H9 (cell line): ENCODE results near the gene HOXD10. TPM values are rescaled to one million over a fixed set of nuclear protein-coding genes. Genes with fewer than 3 reads are reported as not detected.

Experiments used
- DNase-seq: peaks from one replicate; pipeline ENCODE4 v3.0.0-alpha.2; 2017
- H2AFZ ChIP-seq: one replicate; pipeline ENCODE4 v1.6.1; 2013; ENCODE audit warnings: mild to moderate bottlenecking, low read length, control low read depth, moderate library complexity
- H2AK5ac ChIP-seq: 2 replicates; pipeline ENCODE4 v1.6.1; 2013; ENCODE audit warnings: low read length, control low read depth, mixed read lengths; ENCODE audit not compliant: insufficient read length
- H2BK120ac ChIP-seq: one replicate; pipeline ENCODE4 v1.6.1; 2013; ENCODE audit warnings: low read depth, mild to moderate bottlenecking, low read length, control low read depth, inconsistent platforms; ENCODE audit not compliant: poor library complexity, severe bottlenecking
- H2BK12ac ChIP-seq: 2 replicates; pipeline ENCODE4 v1.6.1; 2013; ENCODE audit warnings: low read length, control low read depth, mixed read lengths, low read depth; ENCODE audit not compliant: insufficient read length
- H2BK15ac ChIP-seq: 2 replicates; pipeline ENCODE4 v1.6.1; 2013; ENCODE audit warnings: low read depth, low read length, control low read depth
- H2BK20ac ChIP-seq: one replicate; pipeline ENCODE4 v1.6.1; 2013; ENCODE audit warnings: low read depth, mild to moderate bottlenecking, low read length, control low read depth, inconsistent platforms; ENCODE audit not compliant: poor library complexity, severe bottlenecking
- H2BK5ac ChIP-seq: 2 replicates; pipeline ENCODE4 v1.6.1; 2013; ENCODE audit warnings: low read length, control low read depth, mixed read lengths; ENCODE audit not compliant: insufficient read length
- H3K14ac ChIP-seq: 2 replicates; pipeline ENCODE4 v1.6.1; 2013; ENCODE audit warnings: low read length, control low read depth; ENCODE audit not compliant: insufficient read depth
- H3K18ac ChIP-seq: 2 replicates; pipeline ENCODE4 v1.6.1; 2013; ENCODE audit warnings: low read depth, mild to moderate bottlenecking, mixed read lengths, low read length, control low read depth; ENCODE audit not compliant: insufficient read length
- H3K23ac ChIP-seq: 2 replicates; pipeline ENCODE4 v1.6.1; 2013; ENCODE audit warnings: low read length, control low read depth, mixed read lengths, low read depth; ENCODE audit not compliant: insufficient read length
- H3K23me2 ChIP-seq: 2 replicates; pipeline ENCODE4 v1.6.1; 2013; ENCODE audit warnings: low read depth, mild to moderate bottlenecking, mixed read lengths, low read length, control low read depth; ENCODE audit not compliant: insufficient read length, poor library complexity, severe bottlenecking
- H3K27ac ChIP-seq: 2 replicates; pipeline ENCODE4 v1.5.1; 2013; ENCODE audit warnings: low read length, control low read depth, mixed read lengths, low read depth; ENCODE audit not compliant: insufficient read length
- H3K27me3 ChIP-seq: 2 replicates; pipeline ENCODE4 v1.6.1; 2013; ENCODE audit warnings: low read length, control low read depth, inconsistent platforms; ENCODE audit not compliant: insufficient read depth
- H3K4ac ChIP-seq: 2 replicates; pipeline ENCODE4 v1.6.1; 2013; ENCODE audit warnings: low read depth, mild to moderate bottlenecking, control low read depth, inconsistent platforms, low read length, moderate library complexity
- H3K4me1 ChIP-seq: 2 replicates; pipeline ENCODE4 v1.6.1; 2013; ENCODE audit warnings: low read length, control low read depth, inconsistent platforms; ENCODE audit not compliant: insufficient read depth
- H3K4me2 ChIP-seq: 2 replicates; pipeline ENCODE4 v1.6.1; 2013; ENCODE audit warnings: low read length, control low read depth, mixed read lengths; ENCODE audit not compliant: insufficient read length, insufficient read depth
- H3K56ac ChIP-seq: 2 replicates; pipeline ENCODE4 v1.6.1; 2013; ENCODE audit warnings: low read depth, mild to moderate bottlenecking, mixed read lengths, low read length, control low read depth; ENCODE audit not compliant: insufficient read length
- H3K79me1 ChIP-seq: 2 replicates; pipeline ENCODE4 v1.6.1; 2013; ENCODE audit warnings: low read depth, mild to moderate bottlenecking, moderate library complexity, low read length, control low read depth, inconsistent platforms; ENCODE audit not compliant: insufficient read depth, poor library complexity, severe bottlenecking
- H3K79me2 ChIP-seq: 2 replicates; pipeline ENCODE4 v1.6.1; 2013; ENCODE audit warnings: low read length, control low read depth, inconsistent platforms; ENCODE audit not compliant: insufficient read depth
- H3K9ac ChIP-seq: 2 replicates; pipeline ENCODE4 v1.6.1; 2013; ENCODE audit warnings: low read length, control low read depth, mixed read lengths; ENCODE audit not compliant: insufficient read length; ENCODE audit errors: extremely low read depth
- H3K9me3 ChIP-seq: one replicate; pipeline ENCODE4 v1.6.1; 2013; ENCODE audit warnings: low read depth, low read length, inconsistent platforms; ENCODE audit not compliant: control insufficient read depth
- H3T11ph ChIP-seq: one replicate; pipeline ENCODE4 v1.6.1; 2013; ENCODE audit warnings: mild to moderate bottlenecking, low read length, control low read depth, inconsistent platforms
- H4K20me1 ChIP-seq: one replicate; pipeline ENCODE4 v1.6.1; 2013; ENCODE audit not compliant: control insufficient read depth, insufficient read length, insufficient read depth
- H4K5ac ChIP-seq: 2 replicates; pipeline ENCODE4 v1.6.1; 2013; ENCODE audit warnings: low read depth, mild to moderate bottlenecking, mixed read lengths, low read length, control low read depth; ENCODE audit not compliant: insufficient read length
- H4K8ac ChIP-seq: replicated peaks from 2 replicates; pipeline ENCODE4 v1.6.1; 2013; ENCODE audit warnings: low read length, control low read depth, mixed read lengths, low read depth; ENCODE audit not compliant: insufficient read length
- H4K91ac ChIP-seq: 2 replicates; pipeline ENCODE4 v1.6.1; 2013; ENCODE audit warnings: low read depth, mild to moderate bottlenecking, moderate library complexity, mixed read lengths, low read length, control low read depth; ENCODE audit not compliant: insufficient read length
- H3K27ac Mint-ChIP-seq, 3 experiments: 2 replicates in 2 of 3; 3 replicates in 1 of 3; pipeline ENCODE4 v1.8.0; 2020 to 2021; ENCODE audit warnings: mixed read lengths in 3 of 3, mild to moderate bottlenecking in 1 of 3, moderate library complexity in 1 of 3
- H3K27me3 Mint-ChIP-seq: 2 replicates; pipeline ENCODE4 v1.8.0; 2021; ENCODE audit warnings: low read depth, mild to moderate bottlenecking, moderate library complexity, mixed read lengths
- H3K36me3 Mint-ChIP-seq, 3 experiments: 2 replicates in 2 of 3; 3 replicates in 1 of 3; pipeline ENCODE4 v1.8.0; 2020 to 2021; ENCODE audit warnings: low read depth in 3 of 3, mixed read lengths in 3 of 3; ENCODE audit not compliant: insufficient read depth in 1 of 3
- H3K4me1 Mint-ChIP-seq, 2 experiments: 2 replicates each; pipeline ENCODE4 v1.8.0; 2020; ENCODE audit warnings: mixed read lengths in 2 of 2
- H3K4me3 Mint-ChIP-seq, 2 experiments: 2 replicates in 1 of 2; 3 replicates in 1 of 2; pipeline ENCODE4 v1.8.0; 2020 to 2021; ENCODE audit warnings: mild to moderate bottlenecking in 2 of 2, mixed read lengths in 2 of 2, moderate library complexity in 1 of 2
- H3K9me3 Mint-ChIP-seq, 2 experiments: 2 replicates in 1 of 2; 3 replicates in 1 of 2; pipeline ENCODE4 v1.8.0; 2020; ENCODE audit warnings: mild to moderate bottlenecking in 2 of 2, mixed read lengths in 2 of 2, moderate library complexity in 1 of 2
- CTCF ChIP-seq: fragments of 200-600 bp; sonication (generic); conservative IDR thresholded peaks from 3 replicates; pipeline ENCODE4 v1.8.0; 2021; ENCODE audit warnings: antibody characterized with exemption, mild to moderate bottlenecking
- WGBS: extraction: QIAGEN DNeasy Blood & Tissue Kit; methylation state at CpG from one replicate; pipeline ENCODE4 v1.1.7; 2013; ENCODE audit warnings: missing lambda C conversion rate, low lambda C conversion rate, mixed read lengths; ENCODE audit not compliant: insufficient read length; ENCODE audit errors: extremely low coverage; 5-methylcytosine and 5-hydroxymethylcytosine counted together
- total RNA-seq: library from RNA; stranded (reverse); gene quantifications from 2 replicates; pipeline ENCODE4 v1.2.1, GENCODE V29; 2021

HOXD10 gene
- total RNA-seq, 1 experiment from 2014 or later, result not detected

- H4K20me1 ChIP-seq, result no peaks in the 10 kb centered on the region
- H3K14ac ChIP-seq, result no peak overlapping the region
- H4K8ac ChIP-seq, result no peak overlapping the region
- Mint-ChIP-seq H3K9me3 (peaks cover 3 to 8% of the 10 kb centered on the region in 2 experiments; a peak in 3 of 5 replicates), H3K4me3 (peak overlapping the region in 1 of 2 experiments; percentile 67; a peak in 3 of 5 replicates), H3K36me3 (no peaks in the 10 kb centered on the region; a peak in 1 of 7 replicates), H3K27ac (no peak overlapping the region), H3K4me1 (peaks cover 2 to 21% of the 10 kb centered on the region in 2 experiments; a peak in 3 of 4 replicates), H3K27me3 (peaks cover 100% of the 10 kb centered on the region)
- no peaks in the 10 kb centered on the region; the same call in 1 of the 2 replicates for H3K4me1 ChIP-seq
- WGBS, result no CpG with 5 or more reads among the region's 31 CpGs
- peaks cover 96% of the 10 kb centered on the region for H3K27me3 ChIP-seq
- H3K79me2 ChIP-seq, result no peaks in the 10 kb centered on the region
- no peak overlapping the region for H3T11ph ChIP-seq
- no peak for DNase-seq
- no peak overlapping the region for H4K91ac ChIP-seq
- H4K5ac ChIP-seq, result no peak overlapping the region
- H3K56ac ChIP-seq, result no peak overlapping the region
- no peak for TF ChIP-seq CTCF
- H2AK5ac ChIP-seq, result no peak overlapping the region
- no peak overlapping the region for H2BK20ac ChIP-seq
- H2BK120ac ChIP-seq, result no peak overlapping the region
- H3K4ac ChIP-seq, result no peak overlapping the region
- no peak overlapping the region for H3K9ac ChIP-seq
- H3K18ac ChIP-seq, result no peak overlapping the region
- H3K23me2 ChIP-seq, result no peaks in the 10 kb centered on the region
- no peak overlapping the region for H3K23ac ChIP-seq
- H2BK12ac ChIP-seq, result no peak overlapping the region
- no peak overlapping the region for H2AFZ ChIP-seq
- no peaks in the 10 kb centered on the region for H3K9me3 ChIP-seq
- H2BK5ac ChIP-seq, result no peak overlapping the region
- H3K27ac ChIP-seq, result no peak overlapping the region
- no peak overlapping the region for H2BK15ac ChIP-seq
- H3K79me1 ChIP-seq, result no peaks in the 10 kb centered on the region
- no peak overlapping the region for H3K4me2 ChIP-seq
Observed at GRCh38 chr2:176147800-176148496, 31.4 kb downstream of the HOXD10 start.
